ENCODE data around the gene MCC. TPM values are rescaled to one million over a fixed set of nuclear protein-coding genes. Genes with fewer than 3 reads are reported as not detected.

MCC gene
- total RNA-seq, 3 donors from 2014 or later, result 24.3 to 46.5 (median 29.4) TPM

- no peaks in the 10 kb centered on the region for H3K27me3 ChIP-seq
- no peak overlapping the region for H3K27ac ChIP-seq
- TF ChIP-seq POLR2AphosphoS5 (IDR thresholded peaks at IDR 0.05) (no peak), POLR2A (IDR thresholded peaks at IDR 0.05) (no peak)
- TF ChIP-seq, protein P1, sequence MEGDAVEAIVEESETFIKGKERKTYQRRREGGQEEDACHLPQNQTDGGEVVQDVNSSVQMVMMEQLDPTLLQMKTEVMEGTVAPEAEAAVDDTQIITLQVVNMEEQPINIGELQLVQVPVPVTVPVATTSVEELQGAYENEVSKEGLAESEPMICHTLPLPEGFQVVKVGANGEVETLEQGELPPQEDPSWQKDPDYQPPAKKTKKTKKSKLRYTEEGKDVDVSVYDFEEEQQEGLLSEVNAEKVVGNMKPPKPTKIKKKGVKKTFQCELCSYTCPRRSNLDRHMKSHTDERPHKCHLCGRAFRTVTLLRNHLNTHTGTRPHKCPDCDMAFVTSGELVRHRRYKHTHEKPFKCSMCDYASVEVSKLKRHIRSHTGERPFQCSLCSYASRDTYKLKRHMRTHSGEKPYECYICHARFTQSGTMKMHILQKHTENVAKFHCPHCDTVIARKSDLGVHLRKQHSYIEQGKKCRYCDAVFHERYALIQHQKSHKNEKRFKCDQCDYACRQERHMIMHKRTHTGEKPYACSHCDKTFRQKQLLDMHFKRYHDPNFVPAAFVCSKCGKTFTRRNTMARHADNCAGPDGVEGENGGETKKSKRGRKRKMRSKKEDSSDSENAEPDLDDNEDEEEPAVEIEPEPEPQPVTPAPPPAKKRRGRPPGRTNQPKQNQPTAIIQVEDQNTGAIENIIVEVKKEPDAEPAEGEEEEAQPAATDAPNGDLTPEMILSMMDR (IDR thresholded peaks at IDR 0.05), result no peak
- H3K4me3 ChIP-seq, result no peak overlapping the region
- no peaks in the 10 kb centered on the region for H3K36me3 ChIP-seq
- no peak for DNase-seq (ENCODE audit: low spot score in 2 of 2)
- H3K9me3 ChIP-seq, result peaks cover 13 to 17% of the 10 kb centered on the region in 2 donors
- intact Hi-C loops (cut with DNase I; ENCODE audit: low total_unique reads), result no loop called here
- no peaks in the 10 kb centered on the region for H3K4me1 ChIP-seq
Observed at GRCh38 chr5:113364466-113364865, 123.8 kb downstream of the MCC start.

DNA sequence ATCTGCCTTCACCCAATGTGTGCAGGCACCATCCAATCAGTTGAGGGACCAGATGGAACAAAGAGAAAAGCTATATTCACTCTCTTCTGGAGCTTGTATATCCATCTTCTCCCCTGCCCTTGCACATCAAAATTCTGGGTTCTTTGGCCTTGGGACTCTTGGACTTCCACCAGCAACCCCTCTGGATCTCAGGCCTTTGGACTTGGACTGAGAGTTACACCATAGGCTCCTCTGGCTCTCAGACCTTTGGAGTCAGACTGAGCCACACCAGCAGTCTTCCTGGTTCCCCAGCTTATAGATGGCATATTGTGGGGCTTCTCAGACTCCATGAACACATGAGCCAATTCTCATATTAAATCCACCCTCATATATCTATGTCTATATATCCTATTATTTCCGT, 126.6 kb downstream of the MCC start:
- DNase-seq (ENCODE audit: low spot score in 2 of 2), result no peak
- no peak overlapping the region for H3K27ac ChIP-seq
- intact Hi-C loops (cut with DNase I; ENCODE audit: low total_unique reads), result no loop called here
- H3K4me1 ChIP-seq, result no peaks in the 10 kb centered on the region
- TF ChIP-seq, protein P1 (IDR thresholded peaks at IDR 0.05), result no peak
- no peak for TF ChIP-seq POLR2A (IDR thresholded peaks at IDR 0.05)
- no peak for TF ChIP-seq POLR2AphosphoS5 (IDR thresholded peaks at IDR 0.05)
- no peaks in the 10 kb centered on the region for H3K36me3 ChIP-seq
- no peak overlapping the region for H3K4me3 ChIP-seq
- H3K9me3 ChIP-seq, result peaks cover 13 to 17% of the 10 kb centered on the region in 2 donors
- no peaks in the 10 kb centered on the region for H3K27me3 ChIP-seq

- Histone ChIP-seq H3K27ac (no peak overlapping the region), H3K4me1 (no peaks in the 10 kb centered on the region), H3K36me3 (no peaks in the 10 kb centered on the region), H3K27me3 (no peaks in the 10 kb centered on the region), H3K9me3 (peaks cover 2 to 7% of the 10 kb centered on the region in 2 donors), H3K4me3 (no peak overlapping the region)
- TF ChIP-seq POLR2A (IDR thresholded peaks at IDR 0.05) (no peak), POLR2AphosphoS5 (IDR thresholded peaks at IDR 0.05) (no peak)
- TF ChIP-seq, protein P1 (IDR thresholded peaks at IDR 0.05), result no peak
- no peak for DNase-seq (ENCODE audit: low spot score in 2 of 2)
- intact Hi-C loops (cut with DNase I; ENCODE audit: low total_unique reads), result no loop called here
Observed at GRCh38 chr5:113359419-113359818, 128.8 kb downstream of the MCC start.

- H3K4me1 ChIP-seq, result no peaks in the 10 kb centered on the region
- H3K9me3 ChIP-seq, result no peaks in the 10 kb centered on the region
- no peak overlapping the region for H3K4me3 ChIP-seq
- DNase-seq (ENCODE audit: low spot score in 2 of 2), result no peak
- H3K27ac ChIP-seq, result no peak overlapping the region
- intact Hi-C loops (cut with DNase I; ENCODE audit: low total_unique reads), result no loop called here
- TF ChIP-seq POLR2AphosphoS5 (IDR thresholded peaks at IDR 0.05), result no peak
- no peak for TF ChIP-seq POLR2A (IDR thresholded peaks at IDR 0.05)
- TF ChIP-seq, protein P1 (IDR thresholded peaks at IDR 0.05), result no peak
- H3K36me3 ChIP-seq, result no peaks in the 10 kb centered on the region
- no peaks in the 10 kb centered on the region for H3K27me3 ChIP-seq
Observed at GRCh38 chr5:113358696-113359095, 129.6 kb downstream of the MCC start.

GRCh38 chr5:113357696-113358476, 130.4 kb downstream of the MCC start:
- no peak overlapping the region for H3K27ac ChIP-seq
- intact Hi-C loops (cut with DNase I; ENCODE audit: low total_unique reads), result no loop called here
- H3K36me3 ChIP-seq, result no peaks in the 10 kb centered on the region
- no peak overlapping the region for H3K4me3 ChIP-seq
- TF ChIP-seq POLR2A (IDR thresholded peaks at IDR 0.05) (no peak), POLR2AphosphoS5 (IDR thresholded peaks at IDR 0.05) (no peak)
- TF ChIP-seq, protein P1 (IDR thresholded peaks at IDR 0.05), result no peak
- no peaks in the 10 kb centered on the region for H3K4me1 ChIP-seq
- no peak for DNase-seq (ENCODE audit: low spot score in 2 of 2)
- H3K27me3 ChIP-seq, result no peaks in the 10 kb centered on the region
- H3K9me3 ChIP-seq, result no peaks in the 10 kb centered on the region

Measured in breast epithelium (tissue), 4 donors.